WERI-Rb-1 (cell line): ENCODE data around the gene HOXC10.

Source experiments
- DNase-seq: peaks from one replicate; pipeline ENCODE4 v3.0.0-alpha.2; 2020
- H3K27ac ChIP-seq: fragments of 250-450 bp; sonication (Bioruptor Pico); 2 replicates; pipeline ENCODE4 v1.5.1; 2020; ENCODE audit warnings: mild to moderate bottlenecking, moderate library complexity
- H3K27me3 ChIP-seq: fragments of 250-450 bp; sonication (Bioruptor Pico); 2 replicates; pipeline ENCODE4 v1.5.1; 2021; ENCODE audit warnings: mild to moderate bottlenecking, low read depth, moderate library complexity; ENCODE audit not compliant: insufficient read depth, severe bottlenecking
- H3K36me3 ChIP-seq: fragments of 250-450 bp; sonication (Bioruptor Pico); 2 replicates; pipeline ENCODE4 v1.5.1; 2020; ENCODE audit warnings: mild to moderate bottlenecking, moderate library complexity
- H3K4me3 ChIP-seq: 2 replicates; pipeline ENCODE4 v1.5.1; 2011; ENCODE audit warnings: low read depth, mild to moderate bottlenecking, control low read depth, low read length
- H3K9me3 ChIP-seq: fragments of 250-450 bp; sonication (Bioruptor Pico); 2 replicates; pipeline ENCODE4 v1.5.1; 2021; ENCODE audit warnings: mild to moderate bottlenecking, moderate library complexity; ENCODE audit not compliant: severe bottlenecking
- TF ChIP-seq, protein P1 (sequence below): IDR thresholded peaks from 2 replicates; pipeline ENCODE4 v1.5.1; 2011; ENCODE audit warnings: low read depth, mild to moderate bottlenecking, control low read depth, inconsistent platforms, low read length

Gene HOXC10

DNA sequence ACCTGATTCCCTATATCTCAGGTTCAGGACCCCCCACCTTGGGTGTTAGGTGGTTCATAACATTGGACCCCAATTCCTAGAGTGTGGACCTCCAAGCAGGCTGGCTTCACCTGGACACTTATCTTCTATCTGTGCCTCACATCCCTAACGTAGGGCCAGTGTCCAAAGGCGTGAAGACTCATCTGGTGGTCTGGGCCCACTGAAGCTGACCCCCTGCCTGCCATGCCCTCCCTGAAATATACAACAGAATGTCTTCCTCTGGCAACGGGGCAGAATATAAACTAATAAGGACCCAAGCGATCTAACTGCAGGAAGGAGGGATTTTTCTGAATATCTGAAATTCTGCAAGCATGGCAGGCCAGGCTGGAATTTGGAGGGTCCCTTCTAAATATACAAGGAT, 40.7 kb upstream of the HOXC10 start:
- TF ChIP-seq, protein P1, sequence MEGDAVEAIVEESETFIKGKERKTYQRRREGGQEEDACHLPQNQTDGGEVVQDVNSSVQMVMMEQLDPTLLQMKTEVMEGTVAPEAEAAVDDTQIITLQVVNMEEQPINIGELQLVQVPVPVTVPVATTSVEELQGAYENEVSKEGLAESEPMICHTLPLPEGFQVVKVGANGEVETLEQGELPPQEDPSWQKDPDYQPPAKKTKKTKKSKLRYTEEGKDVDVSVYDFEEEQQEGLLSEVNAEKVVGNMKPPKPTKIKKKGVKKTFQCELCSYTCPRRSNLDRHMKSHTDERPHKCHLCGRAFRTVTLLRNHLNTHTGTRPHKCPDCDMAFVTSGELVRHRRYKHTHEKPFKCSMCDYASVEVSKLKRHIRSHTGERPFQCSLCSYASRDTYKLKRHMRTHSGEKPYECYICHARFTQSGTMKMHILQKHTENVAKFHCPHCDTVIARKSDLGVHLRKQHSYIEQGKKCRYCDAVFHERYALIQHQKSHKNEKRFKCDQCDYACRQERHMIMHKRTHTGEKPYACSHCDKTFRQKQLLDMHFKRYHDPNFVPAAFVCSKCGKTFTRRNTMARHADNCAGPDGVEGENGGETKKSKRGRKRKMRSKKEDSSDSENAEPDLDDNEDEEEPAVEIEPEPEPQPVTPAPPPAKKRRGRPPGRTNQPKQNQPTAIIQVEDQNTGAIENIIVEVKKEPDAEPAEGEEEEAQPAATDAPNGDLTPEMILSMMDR: no peak
- H3K27me3 ChIP-seq: peaks cover 37% of the 10 kb centered on the region

GRCh38 chr12:53944907-53945847, 39.8 kb upstream of the HOXC10 start:
- Histone ChIP-seq H3K9me3 (no peaks in the 10 kb centered on the region), H3K27ac (no peak overlapping the region), H3K4me3 (no peak overlapping the region), H3K36me3 (no peaks in the 10 kb centered on the region), H3K27me3 (peaks cover 37% of the 10 kb centered on the region)
- DNase-seq: no peak
- TF ChIP-seq, protein P1: no peak

More for the DNA sequence above, 40.7 kb upstream of the HOXC10 start:
- Histone ChIP-seq H3K36me3 (no peaks in the 10 kb centered on the region), H3K4me3 (no peak overlapping the region), H3K27ac (no peak overlapping the region), H3K9me3 (no peaks in the 10 kb centered on the region)
- DNase-seq: no peak

- Histone ChIP-seq H3K9me3 (no peaks in the 10 kb centered on the region), H3K4me3 (no peak overlapping the region), H3K36me3 (no peaks in the 10 kb centered on the region), H3K27me3 (peaks cover 52% of the 10 kb centered on the region), H3K27ac (no peak overlapping the region)
- no peak for DNase-seq
- TF ChIP-seq, protein P1: no peak
These were observed 37.2 kb upstream of the HOXC10 start for GRCh38 chr12:53947743-53948142.

GRCh38 chr12:53948650-53949593, 36.0 kb upstream of the HOXC10 start:
- Histone ChIP-seq H3K36me3 (no peaks in the 10 kb centered on the region), H3K4me3 (no peak overlapping the region), H3K27me3 (peaks cover 55% of the 10 kb centered on the region), H3K9me3 (no peaks in the 10 kb centered on the region), H3K27ac (no peak overlapping the region)
- DNase-seq: no peak
- TF ChIP-seq, protein P1: peak; percentile 36

GRCh38 chr12:53949631-53950436, 35.1 kb upstream of the HOXC10 start:
- Histone ChIP-seq H3K36me3 (no peaks in the 10 kb centered on the region), H3K27ac (no peak overlapping the region), H3K27me3 (peaks cover 56% of the 10 kb centered on the region), H3K9me3 (no peaks in the 10 kb centered on the region), H3K4me3 (no peak overlapping the region)
- no peak for DNase-seq
- TF ChIP-seq, protein P1: no peak
